Calu3 (cell line): ENCODE results near the gene CCDC107. TPM values are rescaled to one million over a fixed set of nuclear protein-coding genes. Genes with fewer than 3 reads are reported as not detected.

Experiments used
- BruUV-seq: library from RNA; stranded (reverse); fragments of 400-500 nt; replicated peaks from 2 replicates; lab custom pipeline; 2021; lab: Mats Ljungman, UMichigan
- CTCF ChIA-PET: fragments of 300-600 bp; sonication (Branson Sonifier 250); formaldehyde crosslinking; loops from one replicate; lab custom pipeline; 2022; ENCODE audit warnings: antibody characterized with exemption; lab: Charles Lee
- DNase-seq: peaks from one replicate; pipeline ENCODE4 v3.0.0; 2022
- H3K27ac Mint-ChIP-seq: one replicate; pipeline ENCODE4 v1.8.0; 2022; ENCODE audit warnings: mixed read lengths; ENCODE audit not compliant: unreplicated experiment
- H3K27me3 Mint-ChIP-seq: one replicate; pipeline ENCODE4 v1.8.0; 2022; ENCODE audit warnings: mixed read lengths; ENCODE audit not compliant: unreplicated experiment
- H3K36me3 Mint-ChIP-seq: one replicate; pipeline ENCODE4 v1.8.0; 2022; ENCODE audit warnings: mild to moderate bottlenecking, moderate library complexity, mixed read lengths; ENCODE audit not compliant: insufficient read depth, unreplicated experiment
- H3K4me1 Mint-ChIP-seq: one replicate; pipeline ENCODE4 v1.8.0; 2022; ENCODE audit warnings: mild to moderate bottlenecking, low read depth, mixed read lengths; ENCODE audit not compliant: unreplicated experiment
- H3K4me3 Mint-ChIP-seq: one replicate; pipeline ENCODE4 v1.8.0; 2022; ENCODE audit warnings: mild to moderate bottlenecking, low read depth, moderate library complexity, mixed read lengths; ENCODE audit not compliant: unreplicated experiment
- H3K9me3 Mint-ChIP-seq: one replicate; pipeline ENCODE4 v1.8.0; 2022; ENCODE audit warnings: low read depth, mixed read lengths; ENCODE audit not compliant: unreplicated experiment
- intact Hi-C: fragments of 100-400 bp; cut with micrococcal nuclease; formaldehyde crosslinking; loops from one replicate; pipeline ENCODE4 v1.10.0; 2022; ENCODE audit not compliant: unreplicated experiment
- total RNA-seq: library from RNA; stranded (reverse); gene quantifications from 2 replicates; pipeline ENCODE4 v1.2.3, GENCODE V29; 2022
- TF ChIP-seq, protein P1 (sequence below): fragments of 200-600 bp; IDR thresholded peaks from one replicate; pipeline ENCODE4 v1.8.0; 2022; ENCODE audit warnings: antibody characterized with exemption; ENCODE audit not compliant: unreplicated experiment

Gene CCDC107
- total RNA-seq, 1 experiment from 2014 or later, result 7.9 TPM

DNA sequence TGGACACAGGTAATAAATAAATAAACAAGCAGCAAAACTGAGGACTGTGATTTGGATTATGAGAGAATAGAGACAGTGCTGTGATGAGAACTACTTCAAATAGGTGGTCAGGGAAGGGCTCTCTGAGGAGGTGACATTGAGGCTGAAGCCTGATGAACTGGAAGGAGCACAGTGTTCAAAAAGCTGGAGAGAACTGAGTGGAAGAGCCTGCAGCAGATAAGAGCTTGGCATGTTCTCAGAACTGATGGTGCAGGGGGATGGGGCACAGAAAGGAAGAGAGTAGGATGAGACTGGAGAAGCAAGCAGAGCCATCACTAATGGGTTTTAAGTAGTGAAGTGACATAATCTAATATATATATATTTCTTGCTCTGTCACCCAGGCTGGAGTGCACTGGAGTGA, 42.9 kb downstream of the CCDC107 start:
- Mint-ChIP-seq H3K4me1 (no peaks in the 10 kb centered on the region), H3K4me3 (no peak overlapping the region), H3K36me3 (peaks cover 12% of the 10 kb centered on the region), H3K27ac (no peak overlapping the region), H3K9me3 (no peaks in the 10 kb centered on the region), H3K27me3 (no peaks in the 10 kb centered on the region)
- no TSS peak for BruUV-seq
- CTCF ChIA-PET, result no interaction called here
- TF ChIP-seq, protein P1, sequence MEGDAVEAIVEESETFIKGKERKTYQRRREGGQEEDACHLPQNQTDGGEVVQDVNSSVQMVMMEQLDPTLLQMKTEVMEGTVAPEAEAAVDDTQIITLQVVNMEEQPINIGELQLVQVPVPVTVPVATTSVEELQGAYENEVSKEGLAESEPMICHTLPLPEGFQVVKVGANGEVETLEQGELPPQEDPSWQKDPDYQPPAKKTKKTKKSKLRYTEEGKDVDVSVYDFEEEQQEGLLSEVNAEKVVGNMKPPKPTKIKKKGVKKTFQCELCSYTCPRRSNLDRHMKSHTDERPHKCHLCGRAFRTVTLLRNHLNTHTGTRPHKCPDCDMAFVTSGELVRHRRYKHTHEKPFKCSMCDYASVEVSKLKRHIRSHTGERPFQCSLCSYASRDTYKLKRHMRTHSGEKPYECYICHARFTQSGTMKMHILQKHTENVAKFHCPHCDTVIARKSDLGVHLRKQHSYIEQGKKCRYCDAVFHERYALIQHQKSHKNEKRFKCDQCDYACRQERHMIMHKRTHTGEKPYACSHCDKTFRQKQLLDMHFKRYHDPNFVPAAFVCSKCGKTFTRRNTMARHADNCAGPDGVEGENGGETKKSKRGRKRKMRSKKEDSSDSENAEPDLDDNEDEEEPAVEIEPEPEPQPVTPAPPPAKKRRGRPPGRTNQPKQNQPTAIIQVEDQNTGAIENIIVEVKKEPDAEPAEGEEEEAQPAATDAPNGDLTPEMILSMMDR, result no peak
- intact Hi-C loops, result no loop called here
- no peak for DNase-seq

DNA sequence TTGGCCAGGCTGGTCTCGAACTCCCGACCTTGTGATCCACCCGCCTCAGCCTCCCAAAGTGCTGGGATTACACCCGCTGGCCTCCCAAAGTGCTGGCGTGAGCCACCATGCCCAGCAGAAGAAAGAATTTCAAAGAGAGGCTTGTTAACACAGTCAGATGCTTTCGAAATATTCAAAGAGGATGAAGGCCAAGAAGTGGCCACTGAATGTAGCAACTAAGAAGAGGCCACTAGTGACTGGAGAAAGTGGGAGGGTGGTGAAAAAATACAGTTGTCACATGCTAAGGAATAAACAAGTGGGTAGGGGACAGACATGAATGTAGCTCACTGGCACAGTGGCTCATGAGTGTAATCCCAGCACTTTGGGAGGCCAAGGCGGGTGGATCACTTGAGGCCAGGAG, 44.6 kb downstream of the CCDC107 start:
- CTCF ChIA-PET, result no interaction called here
- BruUV-seq, result no TSS peak
- H3K27ac Mint-ChIP-seq, result no peak overlapping the region
- no peak for DNase-seq
- intact Hi-C loops, result no loop called here
- H3K36me3 Mint-ChIP-seq, result peaks cover 14% of the 10 kb centered on the region
- H3K9me3 Mint-ChIP-seq, result no peaks in the 10 kb centered on the region
- TF ChIP-seq, protein P1, result no peak
- H3K4me3 Mint-ChIP-seq, result no peak overlapping the region
- no peaks in the 10 kb centered on the region for H3K27me3 Mint-ChIP-seq
- H3K4me1 Mint-ChIP-seq, result no peaks in the 10 kb centered on the region

DNA sequence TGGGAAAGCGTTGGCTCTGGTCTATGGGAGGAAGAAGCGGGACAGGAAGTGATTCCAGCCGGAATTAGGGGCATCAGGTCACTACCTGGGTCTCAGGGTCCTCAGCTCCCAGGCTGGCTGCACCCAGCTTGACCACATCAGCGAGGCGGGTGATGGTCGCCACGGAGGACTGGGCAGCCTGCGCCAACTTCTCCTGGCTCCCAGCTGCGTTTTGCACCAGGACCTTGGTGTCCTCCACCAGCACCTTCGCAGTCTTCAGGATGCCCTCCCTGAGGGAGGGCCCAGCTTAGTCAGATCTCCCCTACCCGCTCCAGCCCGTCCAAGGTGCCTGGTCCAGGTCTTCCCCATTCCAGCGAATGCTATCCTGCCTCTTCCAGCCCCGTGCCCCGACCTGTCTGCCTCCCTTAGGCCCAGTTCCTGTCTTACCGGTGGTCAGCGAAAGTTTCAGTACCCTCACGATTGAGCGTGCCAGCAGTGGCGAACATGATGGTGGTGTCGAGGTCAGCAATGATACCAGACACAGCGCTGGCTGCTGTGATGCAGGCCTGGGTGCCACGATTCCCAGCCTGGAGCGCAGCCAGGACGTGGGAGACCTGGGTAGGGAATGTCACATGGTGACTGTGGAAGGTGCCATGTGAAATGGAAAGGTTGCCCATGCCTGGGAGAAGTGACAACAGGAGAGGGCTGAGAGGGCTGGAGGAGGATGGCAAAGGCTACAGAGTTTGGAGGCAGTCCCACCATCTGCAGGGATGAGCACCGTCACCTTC, 46.0 kb downstream of the CCDC107 start:
- Mint-ChIP-seq H3K27me3 (no peaks in the 10 kb centered on the region), H3K9me3 (no peaks in the 10 kb centered on the region), H3K27ac (no peak overlapping the region), H3K36me3 (peaks cover 21% of the 10 kb centered on the region), H3K4me3 (no peak overlapping the region), H3K4me1 (no peaks in the 10 kb centered on the region)
- TSS peak; percentile 18 for BruUV-seq
- CTCF ChIA-PET, result no interaction called here
- DNase-seq, result no peak
- intact Hi-C loops, result no loop called here
- TF ChIP-seq, protein P1, result no peak

DNA sequence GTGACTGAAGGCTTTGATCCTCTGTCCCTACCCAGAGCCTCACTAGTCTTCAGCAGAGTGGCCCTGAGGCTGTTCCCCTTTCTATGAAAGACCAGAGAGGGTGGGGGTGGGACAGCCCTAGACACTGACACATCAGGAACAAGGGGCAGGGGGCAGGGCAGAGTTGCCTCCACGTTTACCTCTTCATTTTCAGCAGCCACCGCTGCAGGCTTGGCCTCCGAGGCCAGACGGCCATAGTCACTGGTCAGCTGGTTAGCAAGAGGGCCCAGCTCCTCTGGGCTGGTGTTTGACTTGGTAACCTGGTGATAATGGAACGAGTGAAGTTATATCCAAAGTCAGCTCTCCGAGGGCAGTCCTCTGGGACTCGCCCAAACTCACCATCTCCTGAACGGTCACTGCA, 47.3 kb downstream of the CCDC107 start:
- intact Hi-C loops, result no loop called here
- CTCF ChIA-PET, result no interaction called here
- BruUV-seq, result no TSS peak
- H3K4me3 Mint-ChIP-seq, result no peak overlapping the region
- H3K4me1 Mint-ChIP-seq, result no peaks in the 10 kb centered on the region
- H3K27me3 Mint-ChIP-seq, result no peaks in the 10 kb centered on the region
- DNase-seq, result no peak
- H3K9me3 Mint-ChIP-seq, result no peaks in the 10 kb centered on the region
- TF ChIP-seq, protein P1, result no peak
- H3K36me3 Mint-ChIP-seq, result peaks cover 27% of the 10 kb centered on the region
- no peak overlapping the region for H3K27ac Mint-ChIP-seq
